Spinal cord (tissue), 10 donors: ENCODE data around the gene CEP76. TPM values are rescaled to one million over a fixed set of nuclear protein-coding genes. Genes with fewer than 3 reads are reported as not detected.
A peak's percentile ranks its signal among the peaks of the same experiment; 100 is the strongest.

ENCODE experiments used
- DNase-seq, 6 donors: peaks; one replicate each; pipeline versions ENCODE4 v3.0.0 to v3.0.0-alpha.2; 2013 to 2015; ENCODE audit warnings: low spot score in 6 of 6, low read depth in 4 of 6
- H3K27ac ChIP-seq: one replicate; pipeline ENCODE4 v1.5.1; 2013; ENCODE audit warnings: low read depth, low read length, control low read depth
- H3K27me3 ChIP-seq: one replicate; pipeline ENCODE4 v1.6.1; 2013; ENCODE audit warnings: low read length; ENCODE audit not compliant: control insufficient read depth, insufficient read depth
- H3K36me3 ChIP-seq: one replicate; pipeline ENCODE4 v1.6.1; 2013; ENCODE audit warnings: low read length; ENCODE audit not compliant: control insufficient read depth, insufficient read depth
- H3K4me1 ChIP-seq: one replicate; pipeline ENCODE4 v1.6.1; 2013; ENCODE audit warnings: low read length; ENCODE audit not compliant: control insufficient read depth, insufficient read depth
- H3K4me3 ChIP-seq: one replicate; pipeline ENCODE4 v1.5.1; 2013; ENCODE audit warnings: low read depth, low read length, control low read depth
- H3K9me3 ChIP-seq: one replicate; pipeline ENCODE4 v1.6.1; 2013; ENCODE audit warnings: low read length; ENCODE audit not compliant: control insufficient read depth, insufficient read depth
- WGBS: methylation state at CpG from one replicate; pipeline ENCODE4 v1.1.5; 2013; ENCODE audit warnings: missing lambda C conversion rate; ENCODE audit not compliant: insufficient coverage; 5-methylcytosine and 5-hydroxymethylcytosine counted together
- polyA plus RNA-seq, 2 donors: library from polyadenylated mRNA; unstranded; fragments of 120-200 nt; gene quantifications; one replicate each; pipeline ENCODE4 v1.2.1, GENCODE V29; 2013; ENCODE audit not compliant: insufficient read length in 2 of 2
- total RNA-seq, 2 donors: library from RNA; depleted of rRNA in 1 of 2; stranded (reverse); fragments of 120-200 nt in 1 of 2; fragments of >200 nt in 1 of 2; gene quantifications; one replicate each; pipeline versions ENCODE4 v1.2.3 to v1.2.4, GENCODE V29; 2013 to 2014
- donor health status: healthy.

Gene CEP76
- total and polyA plus RNA-seq, 4 donors: 9.6 to 12.4 (median 11.2) TPM

DNA sequence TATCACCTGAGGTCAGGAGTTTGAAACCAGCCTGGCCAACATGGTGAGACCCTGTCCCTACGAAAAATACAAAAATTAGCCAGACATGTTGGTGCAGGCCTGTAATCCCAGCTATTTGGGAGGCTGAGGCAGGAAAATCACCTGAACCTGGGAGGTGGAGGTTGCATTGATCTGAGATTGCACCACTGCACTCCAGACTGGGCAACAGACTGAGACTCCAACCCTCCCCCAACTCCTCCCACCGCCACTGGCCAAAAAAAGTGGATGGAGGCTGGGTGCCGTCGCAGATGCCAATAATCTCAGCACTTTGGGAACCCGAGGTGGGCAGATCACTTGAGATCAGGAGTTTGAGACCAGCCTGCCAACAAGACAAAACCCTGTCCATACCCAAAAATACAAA, 34.5 kb downstream of the CEP76 start:
- no peak for DNase-seq
- Histone ChIP-seq H3K36me3 (peaks cover 16% of the 10 kb centered on the region), H3K4me3 (no peak overlapping the region), H3K27me3 (no peaks in the 10 kb centered on the region), H3K27ac (no peak overlapping the region), H3K9me3 (no peaks in the 10 kb centered on the region), H3K4me1 (no peaks in the 10 kb centered on the region)
- 97% methylated on average over 4 of the region's 5 CpGs for WGBS

DNA sequence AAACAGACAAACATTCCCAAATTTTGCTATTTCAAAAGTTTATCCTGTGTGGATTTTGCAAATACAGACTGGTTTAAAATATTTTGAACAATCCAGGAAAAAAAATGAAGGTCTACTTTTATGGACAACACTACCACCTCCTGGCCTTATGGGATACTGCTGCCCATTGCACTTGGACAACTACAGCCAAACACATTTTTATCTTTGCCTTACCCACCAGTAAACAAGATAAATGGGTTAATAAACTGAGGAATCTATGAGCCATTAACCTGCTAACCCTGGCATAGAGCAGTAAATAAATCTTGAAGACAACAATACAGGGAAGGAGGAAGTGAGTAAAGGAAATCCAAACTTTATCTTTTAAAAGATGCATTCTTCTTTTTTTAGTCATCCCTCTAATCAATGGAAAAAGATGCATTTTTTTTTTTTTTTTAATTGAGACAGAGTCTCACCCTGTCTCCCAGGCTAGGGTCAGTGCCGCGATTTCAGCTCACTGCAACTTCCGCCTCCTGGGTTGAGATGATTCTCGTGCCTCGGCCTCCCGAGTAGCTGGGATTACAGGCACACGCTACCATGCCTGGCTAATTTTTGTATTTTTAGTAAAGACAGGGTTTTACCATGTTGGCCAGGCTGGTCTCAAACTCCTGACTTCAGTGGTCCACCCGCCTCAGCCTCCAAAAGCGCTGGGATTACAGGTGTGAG, 42.5 kb downstream of the CEP76 start:
- 100% methylated on average over 6 of the region's 9 CpGs for WGBS
- Histone ChIP-seq H3K4me3 (no peak overlapping the region), H3K27ac (no peak overlapping the region), H3K27me3 (no peaks in the 10 kb centered on the region), H3K4me1 (peaks cover 11% of the 10 kb centered on the region), H3K9me3 (no peaks in the 10 kb centered on the region), H3K36me3 (peaks cover 4% of the 10 kb centered on the region)
- peak in 3 of 6 donors; percentile 62 to 92 (median 88) for DNase-seq

DNA sequence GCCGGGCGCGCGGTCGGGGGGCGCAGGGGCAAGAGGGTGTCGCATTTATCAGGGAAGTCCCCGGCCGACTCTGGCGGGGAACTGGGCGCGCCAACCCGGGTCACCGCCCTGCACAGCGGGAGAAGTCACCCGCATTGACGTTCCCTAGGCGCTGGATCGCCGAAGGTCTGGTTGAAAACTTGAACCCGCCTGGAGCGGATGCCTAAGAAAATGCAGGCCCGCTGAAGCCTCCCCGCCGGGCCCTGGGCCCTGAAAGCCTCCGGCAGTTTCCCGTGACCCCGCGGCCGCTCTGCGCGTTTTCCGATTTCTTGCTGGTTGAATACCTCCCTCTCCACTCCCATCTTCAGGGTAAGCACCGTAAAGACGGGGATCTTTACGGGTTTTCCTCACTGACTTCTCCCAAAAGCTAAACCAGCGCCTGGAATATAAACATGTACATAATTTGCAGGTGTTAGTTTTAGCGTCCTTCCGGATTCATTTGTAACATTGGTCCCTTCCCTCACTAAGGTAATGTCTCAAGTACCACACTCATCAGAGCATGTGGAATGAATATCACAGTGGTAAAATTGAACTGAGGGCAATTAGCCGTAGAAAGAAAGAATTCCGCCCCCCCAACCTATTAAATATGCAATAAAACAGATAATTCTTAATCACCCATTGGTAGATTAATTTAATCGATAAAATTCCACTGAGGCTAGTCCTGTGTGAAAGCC, 43.9 kb downstream of the CEP76 start:
- Histone ChIP-seq H3K36me3 (peaks cover 4% of the 10 kb centered on the region), H3K4me1 (peaks cover 15% of the 10 kb centered on the region), H3K27ac (peak overlapping the region; percentile 63), H3K4me3 (peak overlapping the region; percentile 43), H3K9me3 (no peaks in the 10 kb centered on the region), H3K27me3 (no peaks in the 10 kb centered on the region)
- 3% methylated on average over 33 of the region's 42 CpGs for WGBS
- DNase-seq: peak in 3 of 6 donors; percentile 38 to 70 (median 64)

GRCh38 chr18:12657684-12658425, 44.7 kb downstream of the CEP76 start, which contains the start of gene SPIRE1:
TSS of gene SPIRE1 (minus strand) at chr18:12658107. CDS start at chr18:12657866, 241 bp downstream.
- peaks cover 17% of the 10 kb centered on the region for H3K4me1 ChIP-seq
- peak within 1 kb of the TSS; percentile 65 for H3K27ac ChIP-seq
- WGBS: under 1% methylated on average over 112 of the region's 112 CpGs
- peaks cover 4% of the 10 kb centered on the region for H3K36me3 ChIP-seq
- peak in 4 of 6 donors; percentile 53 to 88 (median 75) for DNase-seq
- no peaks in the 10 kb centered on the region for H3K27me3 ChIP-seq
- H3K4me3 ChIP-seq: peak within 1 kb of the TSS; percentile 58
- no peaks in the 10 kb centered on the region for H3K9me3 ChIP-seq

- WGBS: 0% methylated on average over 83 of the region's 89 CpGs
- H3K4me1 ChIP-seq: peaks cover 17% of the 10 kb centered on the region
- H3K27ac ChIP-seq: peak overlapping the region; percentile 65
- peaks cover 4% of the 10 kb centered on the region for H3K36me3 ChIP-seq
- DNase-seq: peak in 3 of 6 donors; percentile 23 to 76 (median 64)
- no peaks in the 10 kb centered on the region for H3K27me3 ChIP-seq
- H3K4me3 ChIP-seq: peak overlapping the region; percentile 58
- no peaks in the 10 kb centered on the region for H3K9me3 ChIP-seq
Observed at GRCh38 chr18:12656938-12657683, 45.4 kb downstream of the CEP76 start.

DNA sequence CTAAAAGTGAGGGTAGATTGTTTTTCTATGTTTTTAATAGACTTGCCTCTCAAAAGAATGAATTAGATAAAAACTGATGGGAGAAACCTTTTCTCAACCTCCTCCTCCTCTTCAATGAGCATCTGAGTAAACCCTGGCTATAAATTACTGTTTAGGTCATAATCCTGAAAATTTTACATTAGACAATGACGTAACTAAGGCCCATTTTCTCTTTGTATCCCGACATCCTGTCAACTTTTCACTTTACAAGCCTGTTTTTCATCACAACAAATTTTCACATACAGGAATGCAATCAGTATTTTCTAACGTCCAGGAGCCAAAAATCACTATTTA, 46.0 kb downstream of the CEP76 start:
- Histone ChIP-seq H3K4me1 (peaks cover 17% of the 10 kb centered on the region), H3K9me3 (no peaks in the 10 kb centered on the region), H3K4me3 (peak overlapping the region; percentile 58), H3K36me3 (peaks cover 4% of the 10 kb centered on the region), H3K27me3 (no peaks in the 10 kb centered on the region), H3K27ac (peak overlapping the region; percentile 65)
- no peak for DNase-seq
- whole genome bisulfite sequencing: 4% methylated on average over 3 of the region's 3 CpGs

- H3K27ac ChIP-seq: no peak overlapping the region
- no peaks in the 10 kb centered on the region for H3K9me3 ChIP-seq
- peaks cover 4% of the 10 kb centered on the region for H3K36me3 ChIP-seq
- no peak overlapping the region for H3K4me3 ChIP-seq
- WGBS: no CpG with 5 or more reads among the region's 1 CpG
- no peak for DNase-seq
- H3K27me3 ChIP-seq: no peaks in the 10 kb centered on the region
- peaks cover 25% of the 10 kb centered on the region for H3K4me1 ChIP-seq
Observed at GRCh38 chr18:12654971-12655370, 47.6 kb downstream of the CEP76 start.

GRCh38 chr18:12652861-12653401, 49.6 kb downstream of the CEP76 start:
- no peak for DNase-seq
- Histone ChIP-seq H3K27ac (peak overlapping the region; percentile 58), H3K4me1 (peaks cover 20% of the 10 kb centered on the region)

DNA sequence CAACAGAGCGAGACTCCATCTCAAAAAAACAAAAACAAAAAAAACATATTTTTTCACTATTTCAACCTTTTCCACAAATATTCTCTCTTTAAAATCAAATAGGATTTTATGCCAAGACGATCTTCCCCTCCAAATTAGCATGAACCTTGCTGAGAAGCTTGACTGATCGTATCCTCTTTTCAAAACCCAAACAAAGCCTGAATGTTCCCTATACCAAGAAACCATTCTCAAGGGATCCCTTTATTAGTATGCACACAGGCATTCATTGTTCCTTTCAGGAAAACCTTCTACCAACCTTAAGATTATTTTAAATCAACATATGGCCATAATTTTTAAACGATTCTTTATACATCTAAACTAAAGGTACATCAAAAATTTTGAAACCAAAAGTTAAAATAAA, 50.9 kb downstream of the CEP76 start:
- Histone ChIP-seq H3K4me1 (peaks cover 20% of the 10 kb centered on the region), H3K4me3 (no peak overlapping the region), H3K27ac (peak overlapping the region; percentile 37), H3K36me3 (peaks cover 8% of the 10 kb centered on the region), H3K27me3 (no peaks in the 10 kb centered on the region), H3K9me3 (no peaks in the 10 kb centered on the region)
- DNase-seq: peak in 1 of 6 donors; percentile 61
- WGBS: 8% methylated on average over 2 of the region's 4 CpGs

More at GRCh38 chr18:12652861-12653401, 49.6 kb downstream of the CEP76 start:
- Histone ChIP-seq H3K9me3 (no peaks in the 10 kb centered on the region), H3K36me3 (peaks cover 8% of the 10 kb centered on the region), H3K4me3 (no peak overlapping the region), H3K27me3 (no peaks in the 10 kb centered on the region)
- WGBS: 11% methylated on average over 2 of the region's 3 CpGs
